ENCODE results near the gene VPS13D.

GRCh38 chr1:12503709-12504108, 273.9 kb downstream of the VPS13D start:
- TF ChIP-seq CTCF (conservative IDR thresholded peaks at IDR 0.05; ENCODE audit: low read depth, low read length) (no peak), EZH2 (IDR thresholded peaks at IDR 0.05; ENCODE audit: low read length, unreplicated experiment) (no peak), EZH2phosphoT487 (IDR thresholded peaks at IDR 0.05; ENCODE audit: borderline replicate concordance, low read length) (no peak)

All from PC-3 (cell line).